T-helper 2 cell treated with Interferon-gamma antibody and Interleukin-4, amounts not matched to agents 100 ng/mL and 5 ng/mL, for 36 hours (primary cell): ENCODE measurements around the gene SPINK9. TPM values are rescaled to one million over a fixed set of nuclear protein-coding genes. Genes with fewer than 3 reads are reported as not detected.

Source experiments
- intact Hi-C: fragments of 100-400 bp; cut with micrococcal nuclease; formaldehyde crosslinking; loops from one replicate; pipeline ENCODE4 v1.15.1; 2023
- total RNA-seq: library from RNA; stranded (reverse); gene quantifications from 2 replicates; pipeline ENCODE4 v1.2.3, GENCODE V29; 2022

Gene SPINK9
- total RNA-seq, 1 donor from 2014 or later, result not detected

- intact Hi-C loops, result no loop called here
Observed at GRCh38 chr5:148364343-148364742, 29.0 kb downstream of the SPINK9 start.

GRCh38 chr5:148368299-148368698 lies 32.9 kb downstream of the SPINK9 start:
- intact Hi-C loops, result no loop called here

- intact Hi-C loops, result no loop called here
Observed at GRCh38 chr5:148372166-148372725, 36.9 kb downstream of the SPINK9 start.

GRCh38 chr5:148372893-148373292 lies 37.5 kb downstream of the SPINK9 start:
- intact Hi-C loops, result no loop called here

- intact Hi-C loops, result loop anchor here (1.0 kb wide), 1 partner anchor 196 kb away; no protein-coding TSS in a partner anchor
Observed at GRCh38 chr5:148374690-148375360, 39.5 kb downstream of the SPINK9 start.

GRCh38 chr5:148376198-148376597 lies 40.8 kb downstream of the SPINK9 start:
- intact Hi-C loops, result no loop called here

GRCh38 chr5:148378670-148379069 lies 43.3 kb downstream of the SPINK9 start:
- intact Hi-C loops, result no loop called here

- intact Hi-C loops, result no loop called here
Observed at GRCh38 chr5:148379340-148379739, 44.0 kb downstream of the SPINK9 start.

- intact Hi-C loops, result loop anchor here (1.0 to 10.0 kb wide), 8 partner anchors 19 to 1973 kb away; partner anchors contain the start of genes CSNK1A1, PCYOX1L, SLC26A2 and TCOF1
Observed at GRCh38 chr5:148381906-148382305, 46.5 kb downstream of the SPINK9 start.

GRCh38 chr5:148382961-148383360 lies 47.6 kb downstream of the SPINK9 start:
- intact Hi-C loops, result loop anchor here (1.0 to 10.0 kb wide), 10 partner anchors 18 to 1972 kb away; partner anchors contain the start of genes ADRB2, CSNK1A1, JAKMIP2 and PCYOX1L

GRCh38 chr5:148383564-148384379 lies 48.4 kb downstream of the SPINK9 start, which contains the start of gene FBXO38:
Gene FBXO38 (plus strand): TSS chr5:148383958. CDS start chr5:148394777, 10,819 bp downstream.
- intact Hi-C loops, result loop anchor here (1.0 to 10.0 kb wide), 9 partner anchors 17 to 1971 kb away; partner anchors contain the start of genes ADRB2, CSNK1A1, JAKMIP2 and PCYOX1L

- intact Hi-C loops, result loop anchor here (5.0 to 10.0 kb wide), 5 partner anchors 238 to 1970 kb away; partner anchors contain the start of genes PCYOX1L, SLC26A2 and TCOF1
Observed at GRCh38 chr5:148384380-148384737, 49.0 kb downstream of the SPINK9 start.

GRCh38 chr5:148385094-148385493 lies 49.7 kb downstream of the SPINK9 start:
- intact Hi-C loops, result loop anchor here (10.0 kb wide), 1 partner anchor 1970 kb away; the partner anchor contains the start of gene TCOF1

GRCh38 chr5:148386041-148386440 lies 50.7 kb downstream of the SPINK9 start:
- intact Hi-C loops, result loop anchor here (10.0 kb wide), 1 partner anchor 1969 kb away; the partner anchor contains the start of gene TCOF1

- intact Hi-C loops, result loop anchor here (10.0 kb wide), 1 partner anchor 1967 kb away; the partner anchor contains the start of gene TCOF1
Observed at GRCh38 chr5:148387325-148387724, 52.0 kb downstream of the SPINK9 start.

GRCh38 chr5:148388696-148389095 lies 53.3 kb downstream of the SPINK9 start:
- intact Hi-C loops, result loop anchor here (10.0 kb wide), 1 partner anchor 1966 kb away; the partner anchor contains the start of gene TCOF1

Other genes starting within 250 kb of the SPINK9 start
- gene SPINK14, start 167.0 kb upstream of the SPINK9 start, total RNA-seq, result not detected in 2 replicates
- gene SPINK6, start 132.5 kb upstream of the SPINK9 start, total RNA-seq, result not detected in 2 replicates
- gene MARCOL, start 97.0 kb upstream of the SPINK9 start, total RNA-seq, result not detected in 2 replicates
- not detected in 2 replicates for gene SPINK13, start 66.8 kb upstream of the SPINK9 start, total RNA-seq
- gene SPINK7, start 23.1 kb upstream of the SPINK9 start, total RNA-seq, result not detected in 2 replicates
- gene FBXO38, start 48.4 kb downstream of the SPINK9 start, total RNA-seq, result 51.5 and 53.5 TPM in 2 replicates